Measurements from ENCODE around the gene SLAMF7.

- TF ChIP-seq CTCF (conservative IDR thresholded peaks at IDR 0.05 in 1 of 2, IDR thresholded peaks at IDR 0.05 in 1 of 2; ENCODE audit: extremely low read depth in 1 of 2, insufficient read depth in 1 of 2, low read depth in 1 of 2, low read length in 2 of 2) (no peak), EZH2 (IDR thresholded peaks at IDR 0.05; ENCODE audit: borderline replicate concordance, low read length) (no peak)
Observed at GRCh38 chr1:160756849-160757201, 17.8 kb downstream of the SLAMF7 start.
